Right lobe of liver (tissue), 4 donors: ENCODE measurements around the gene BARD1.

Experiments
- CTCF ChIP-seq, 4 donors: fragments of 200-600 bp in 3 of 4; fragments of 450-650 bp in 1 of 4; IDR thresholded peaks; one replicate each; pipeline versions ENCODE4 v1.5.1 to v1.8.0; 2016 to 2022; ENCODE audit warnings: antibody characterized with exemption in 4 of 4, mild to moderate bottlenecking in 2 of 4
- POLR2A ChIP-seq: fragments of 450-650 bp; IDR thresholded peaks from one replicate; pipeline ENCODE4 v1.6.1; 2017; ENCODE audit warnings: antibody characterized with exemption, mild to moderate bottlenecking
- donor health status: DM: no; HTN: no; CAD: no.
- donor health status: DM: no; HTN: no; CAD: no.
- donor health status: DM: no; HTN: yes; CAD: no.

DNA sequence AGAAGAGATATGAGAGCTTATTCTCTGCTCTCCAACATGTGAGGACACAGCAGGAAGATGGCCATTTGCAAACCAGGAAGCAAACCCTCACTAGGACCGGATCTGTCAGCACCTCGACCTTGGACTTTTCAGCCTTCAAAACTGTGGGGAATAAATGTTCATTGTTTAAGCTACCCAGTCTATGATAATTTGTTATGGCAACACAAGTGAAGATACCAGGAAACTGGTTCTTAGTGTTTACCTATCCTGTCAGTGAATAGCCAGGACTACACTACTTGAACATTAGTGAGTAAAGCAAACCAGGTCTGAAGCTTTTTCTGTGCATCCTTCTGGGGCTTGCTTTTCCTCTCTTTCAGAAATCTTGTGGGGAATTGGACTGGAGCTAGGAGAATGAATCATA, 44.4 kb upstream of the BARD1 start:
- TF ChIP-seq CTCF (IDR thresholded peaks at IDR 0.05) (no peak), POLR2A (no peak)
